CD14-positive monocyte (primary cell): ENCODE results near the gene GGT1. TPM values are rescaled to one million over a fixed set of nuclear protein-coding genes. Genes with fewer than 3 reads are reported as not detected.
A peak's percentile ranks its signal among the peaks of the same experiment; 100 is the strongest.
"Not testable (repeated sequence)": the region's sequence is repeated elsewhere in the genome, so short reads cannot be mapped to it uniquely, and the experiment has no call there.

Experiments
- DNase-seq, 3 donors: peaks; one replicate each; pipeline ENCODE4 v3.0.0-alpha.2; 2011 to 2022
- H2AFZ ChIP-seq: 2 replicates; pipeline ENCODE4 v1.6.0; 2012; ENCODE audit warnings: mild to moderate bottlenecking, low read depth, low read length, inconsistent platforms; ENCODE audit not compliant: insufficient read depth, poor library complexity, severe bottlenecking
- H3K27ac ChIP-seq, 2 donors: 1 replicate in 1 of 2; 2 replicates in 1 of 2; pipeline ENCODE4 v1.5.1; 2012 to 2013; ENCODE audit warnings: low read length in 2 of 2, control low read depth in 1 of 2, inconsistent platforms in 1 of 2, low read depth in 1 of 2, mild to moderate bottlenecking in 1 of 2
- H3K27me3 ChIP-seq, 2 donors: one replicate each; pipeline versions ENCODE4 v1.6.0 to v1.6.1; 2011 to 2013; ENCODE audit warnings: low read length in 2 of 2; ENCODE audit not compliant: control insufficient read depth in 2 of 2, insufficient read depth in 2 of 2
- H3K36me3 ChIP-seq, 2 donors: replicated peaks in 1 of 2; 1 replicate in 1 of 2; 2 replicates in 1 of 2; pipeline versions ENCODE4 v1.5.1 to v1.6.1; 2012 to 2013; ENCODE audit warnings: low read length in 2 of 2, control low read depth in 1 of 2, inconsistent platforms in 1 of 2, mild to moderate bottlenecking in 1 of 2; ENCODE audit not compliant: insufficient read depth in 2 of 2, control insufficient read depth in 1 of 2
- H3K4me1 ChIP-seq, 2 donors: 1 replicate in 1 of 2; 2 replicates in 1 of 2; pipeline versions ENCODE4 v1.5.1 to v1.6.1; 2012 to 2013; ENCODE audit warnings: low read length in 2 of 2, control low read depth in 1 of 2, inconsistent platforms in 1 of 2, mild to moderate bottlenecking in 1 of 2, moderate library complexity in 1 of 2; ENCODE audit not compliant: insufficient read depth in 2 of 2, control insufficient read depth in 1 of 2
- H3K4me2 ChIP-seq: replicated peaks from 2 replicates; pipeline ENCODE3; 2012; ENCODE audit warnings: low read length, moderate library complexity, mild to moderate bottlenecking; ENCODE audit not compliant: poor library complexity, severe bottlenecking; ENCODE audit errors: extremely low read depth
- H3K4me3 ChIP-seq, 3 experiments: fragments of 200-600 bp in 1 of 3; sonication (generic) in 1 of 3; replicated peaks in 1 of 3; 1 replicate in 2 of 3; 2 replicates in 1 of 3; pipeline ENCODE4 v1.5.1; 2011 to 2013; ENCODE audit warnings: low read length in 3 of 3, mild to moderate bottlenecking in 3 of 3, control low read depth in 2 of 3, low read depth in 2 of 3, inconsistent platforms in 1 of 3, moderate library complexity in 1 of 3
- H3K79me2 ChIP-seq: 2 replicates; pipeline ENCODE4 v1.6.0; 2012; ENCODE audit warnings: mild to moderate bottlenecking, control low read depth, inconsistent platforms, low read length, moderate library complexity; ENCODE audit not compliant: insufficient read depth
- H3K9ac ChIP-seq: 2 replicates; pipeline ENCODE4 v1.6.0; 2017; ENCODE audit warnings: low read length, mild to moderate bottlenecking; ENCODE audit not compliant: insufficient read depth, poor library complexity, severe bottlenecking
- H3K9me3 ChIP-seq, 2 donors: replicated peaks in 1 of 2; 1 replicate in 1 of 2; 2 replicates in 1 of 2; pipeline versions ENCODE4 v1.5.1 to v1.6.1; 2012 to 2013; ENCODE audit warnings: low read length in 2 of 2, control low read depth in 1 of 2; ENCODE audit not compliant: control insufficient read depth in 1 of 2, insufficient read depth in 1 of 2
- H4K20me1 ChIP-seq: 2 replicates; pipeline ENCODE4 v1.6.0; 2012; ENCODE audit warnings: mild to moderate bottlenecking, low read length, control low read depth, moderate library complexity; ENCODE audit not compliant: insufficient read depth
- H3K27ac Mint-ChIP-seq, 7 donors: one replicate each; pipeline ENCODE4 v1.8.0; 2020; ENCODE audit warnings: mild to moderate bottlenecking in 7 of 7, mixed read lengths in 7 of 7, moderate library complexity in 6 of 7, inconsistent platforms in 2 of 7
- H3K27me3 Mint-ChIP-seq, 3 donors: one replicate each; pipeline ENCODE4 v1.8.0; 2021 to 2022; ENCODE audit warnings: low read depth in 3 of 3, mild to moderate bottlenecking in 3 of 3, mixed read lengths in 3 of 3, moderate library complexity in 3 of 3, inconsistent platforms in 1 of 3
- H3K36me3 Mint-ChIP-seq, 2 donors: one replicate each; pipeline ENCODE4 v1.8.0; 2020; ENCODE audit warnings: mixed read lengths in 2 of 2, inconsistent platforms in 1 of 2, mild to moderate bottlenecking in 1 of 2
- H3K4me1 Mint-ChIP-seq: one replicate; pipeline ENCODE4 v1.8.0; 2020; ENCODE audit warnings: mild to moderate bottlenecking, mixed read lengths
- H3K4me3 Mint-ChIP-seq, 2 donors: one replicate each; pipeline ENCODE4 v1.8.0; 2020; ENCODE audit warnings: mild to moderate bottlenecking in 2 of 2, mixed read lengths in 2 of 2, moderate library complexity in 1 of 2
- H3K9me3 Mint-ChIP-seq, 7 donors: one replicate each; pipeline ENCODE4 v1.8.0; 2020 to 2022; ENCODE audit warnings: mixed read lengths in 7 of 7, mild to moderate bottlenecking in 6 of 7, moderate library complexity in 6 of 7, inconsistent platforms in 2 of 7
- WGBS: methylation state at CpG from one replicate; pipeline ENCODE4 v1.1.5; 2013; ENCODE audit warnings: missing lambda C conversion rate; ENCODE audit not compliant: insufficient coverage; 5-methylcytosine and 5-hydroxymethylcytosine counted together
- intact Hi-C, 2 donors: fragments of 100-400 bp; cut with micrococcal nuclease; formaldehyde crosslinking; loops; one replicate each; pipeline versions ENCODE4 v1.15.0 to v1.15.1; 2023
- polyA plus RNA-seq, 3 donors: library from polyadenylated mRNA; depleted of rRNA in 1 of 3; unstranded in 2 of 3; stranded (reverse) in 1 of 3; fragments of 300-500 nt in 2 of 3; fragments of >200 nt in 1 of 3; fragmentation: Illumina TruSeq in 2 of 3; gene quantifications; 1 replicate in 2 of 3; 2 replicates in 1 of 3; pipeline ENCODE4 v1.2.3, GENCODE V29; 2012 to 2021
- TF ChIP-seq, protein P1 (sequence below): fragments of 200-600 bp; IDR thresholded peaks from one replicate; pipeline ENCODE4 v1.8.0; 2022; ENCODE audit warnings: antibody characterized with exemption, mild to moderate bottlenecking

GGT1 gene
- polyA plus RNA-seq, 3 donors, result 16.0 to 26.5 (median 25.5) TPM

DNA sequence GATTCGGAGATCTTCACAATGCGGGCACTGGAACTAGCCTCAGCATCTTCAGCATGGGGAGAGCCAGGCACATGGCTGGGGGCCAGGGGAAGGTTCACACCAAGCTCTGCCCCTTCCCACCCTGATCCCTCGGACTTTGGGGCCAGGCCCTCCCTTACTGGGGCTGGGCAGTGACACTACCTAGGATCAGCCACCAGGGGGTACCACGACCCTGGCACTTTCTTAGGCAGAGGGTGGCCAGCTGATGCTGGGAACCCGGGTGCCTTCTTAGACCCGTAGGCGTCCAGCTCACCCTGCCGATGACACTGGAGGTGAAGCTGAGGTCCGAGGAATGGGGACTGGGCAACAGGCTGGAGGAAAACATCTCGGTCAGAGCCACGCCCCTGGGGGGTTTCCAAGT, 26.1 kb downstream of the GGT1 start:
- H3K4me1 ChIP-seq, H3K4me2 ChIP-seq, H3K27me3 Mint-ChIP-seq, H3K27ac Mint-ChIP-seq, H3K9ac ChIP-seq, H3K27ac ChIP-seq, H3K79me2 ChIP-seq, H3K27me3 ChIP-seq, H3K9me3 ChIP-seq, H4K20me1 ChIP-seq, H3K4me3 ChIP-seq, H3K4me3 Mint-ChIP-seq, H3K9me3 Mint-ChIP-seq, intact Hi-C loops, H2AFZ ChIP-seq, H3K36me3 ChIP-seq: not testable (repeated sequence)
- WGBS, result no CpG with 5 or more reads among the region's 11 CpGs
- Mint-ChIP-seq H3K4me1 (peaks cover 11% of the 10 kb centered on the region), H3K36me3 (peaks cover 8 to 20% of the 10 kb centered on the region in 2 donors)
- TF ChIP-seq, protein P1, sequence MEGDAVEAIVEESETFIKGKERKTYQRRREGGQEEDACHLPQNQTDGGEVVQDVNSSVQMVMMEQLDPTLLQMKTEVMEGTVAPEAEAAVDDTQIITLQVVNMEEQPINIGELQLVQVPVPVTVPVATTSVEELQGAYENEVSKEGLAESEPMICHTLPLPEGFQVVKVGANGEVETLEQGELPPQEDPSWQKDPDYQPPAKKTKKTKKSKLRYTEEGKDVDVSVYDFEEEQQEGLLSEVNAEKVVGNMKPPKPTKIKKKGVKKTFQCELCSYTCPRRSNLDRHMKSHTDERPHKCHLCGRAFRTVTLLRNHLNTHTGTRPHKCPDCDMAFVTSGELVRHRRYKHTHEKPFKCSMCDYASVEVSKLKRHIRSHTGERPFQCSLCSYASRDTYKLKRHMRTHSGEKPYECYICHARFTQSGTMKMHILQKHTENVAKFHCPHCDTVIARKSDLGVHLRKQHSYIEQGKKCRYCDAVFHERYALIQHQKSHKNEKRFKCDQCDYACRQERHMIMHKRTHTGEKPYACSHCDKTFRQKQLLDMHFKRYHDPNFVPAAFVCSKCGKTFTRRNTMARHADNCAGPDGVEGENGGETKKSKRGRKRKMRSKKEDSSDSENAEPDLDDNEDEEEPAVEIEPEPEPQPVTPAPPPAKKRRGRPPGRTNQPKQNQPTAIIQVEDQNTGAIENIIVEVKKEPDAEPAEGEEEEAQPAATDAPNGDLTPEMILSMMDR, result peak; percentile 42
- DNase-seq, result peak in 1 of 3 donors; percentile 1

DNA sequence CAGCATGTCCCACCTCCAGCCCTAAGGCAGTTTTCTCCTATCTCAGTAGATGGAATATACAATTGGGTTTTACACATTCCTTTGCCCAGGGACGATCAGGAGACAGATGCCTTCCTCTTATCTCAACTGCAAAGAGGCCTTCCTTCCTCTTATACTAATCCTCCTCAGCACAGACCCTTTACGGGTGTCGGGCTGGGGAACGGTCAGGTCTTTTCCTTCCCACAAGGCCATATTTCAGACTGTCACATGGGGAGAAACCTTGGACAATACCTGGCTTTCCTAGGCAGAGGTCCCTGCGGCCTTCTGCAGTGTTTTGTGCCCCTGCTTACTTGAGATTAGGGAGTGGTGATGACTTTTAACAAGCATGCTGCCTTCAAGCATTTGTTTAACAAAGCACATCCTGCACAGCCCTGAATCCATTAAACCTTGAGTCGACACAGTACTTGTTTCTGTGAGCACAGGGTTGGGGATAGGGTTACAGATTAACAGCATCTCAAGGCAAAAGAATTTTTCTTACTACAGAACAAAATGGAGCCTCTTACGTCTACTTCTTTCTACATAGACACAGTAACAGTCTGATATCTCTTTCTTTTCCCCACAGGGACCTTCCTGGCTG, 27.9 kb downstream of the GGT1 start:
- H3K36me3 ChIP-seq, H3K36me3 Mint-ChIP-seq, H3K4me1 ChIP-seq, H2AFZ ChIP-seq, H3K4me3 ChIP-seq, H3K27me3 ChIP-seq, H3K27ac ChIP-seq, H3K9ac ChIP-seq, H3K79me2 ChIP-seq, H3K27me3 Mint-ChIP-seq, H3K9me3 Mint-ChIP-seq, H3K9me3 ChIP-seq, H4K20me1 ChIP-seq, H3K4me2 ChIP-seq, intact Hi-C loops, H3K4me3 Mint-ChIP-seq, DNase-seq: not testable (repeated sequence)
- WGBS, result no CpG with 5 or more reads among the region's 7 CpGs
- peaks cover 20% of the 10 kb centered on the region for H3K4me1 Mint-ChIP-seq
- peak overlapping the region in 2 of 7 donors; percentile 63 to 72 for H3K27ac Mint-ChIP-seq

DNA sequence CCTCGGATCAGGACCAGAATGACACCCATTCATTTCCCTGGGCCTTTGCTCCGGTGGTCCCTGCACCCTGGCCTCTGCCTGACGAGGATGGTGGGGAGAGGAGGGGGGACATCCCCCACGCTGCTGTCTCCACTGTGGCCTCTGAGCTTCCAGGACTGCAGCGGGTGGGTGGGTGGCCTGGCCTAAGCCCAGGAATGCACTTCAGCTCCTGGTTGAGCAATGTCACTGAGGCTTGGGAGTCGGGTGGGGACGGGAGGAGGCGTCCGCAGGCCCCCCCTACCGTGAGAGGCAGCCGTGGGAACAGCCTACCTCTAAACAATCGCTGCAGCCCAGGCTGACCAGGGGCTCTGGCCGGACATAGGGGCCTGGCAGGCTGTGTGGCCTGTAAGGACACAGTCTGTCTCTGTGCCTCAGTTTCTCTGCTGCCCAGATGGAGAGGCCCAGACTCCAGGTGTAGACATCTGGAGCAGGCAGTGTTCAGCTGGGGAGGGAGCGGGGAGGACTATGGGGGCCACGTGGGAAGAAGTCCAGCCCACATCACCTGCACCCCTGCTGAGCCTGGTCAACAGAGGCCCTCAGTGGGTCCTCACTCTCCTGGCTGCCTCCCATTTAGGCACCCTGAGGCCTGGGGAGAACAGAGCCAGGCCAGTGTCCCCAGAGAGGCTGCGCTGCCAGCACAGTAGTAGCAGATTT, 28.6 kb downstream of the GGT1 start:
- H2AFZ ChIP-seq, H3K36me3 ChIP-seq, H3K27ac ChIP-seq, H3K4me1 ChIP-seq, H3K4me2 ChIP-seq, H3K27me3 ChIP-seq, H3K79me2 ChIP-seq, H3K9me3 Mint-ChIP-seq, H3K9me3 ChIP-seq, H3K27me3 Mint-ChIP-seq, H3K4me3 Mint-ChIP-seq, intact Hi-C loops, H3K4me3 ChIP-seq, H3K9ac ChIP-seq, DNase-seq, H4K20me1 ChIP-seq, H3K36me3 Mint-ChIP-seq, H3K27ac Mint-ChIP-seq: not testable (repeated sequence)
- H3K4me1 Mint-ChIP-seq, result peaks cover 20% of the 10 kb centered on the region
- no CpG with 5 or more reads among the region's 16 CpGs for WGBS

DNA sequence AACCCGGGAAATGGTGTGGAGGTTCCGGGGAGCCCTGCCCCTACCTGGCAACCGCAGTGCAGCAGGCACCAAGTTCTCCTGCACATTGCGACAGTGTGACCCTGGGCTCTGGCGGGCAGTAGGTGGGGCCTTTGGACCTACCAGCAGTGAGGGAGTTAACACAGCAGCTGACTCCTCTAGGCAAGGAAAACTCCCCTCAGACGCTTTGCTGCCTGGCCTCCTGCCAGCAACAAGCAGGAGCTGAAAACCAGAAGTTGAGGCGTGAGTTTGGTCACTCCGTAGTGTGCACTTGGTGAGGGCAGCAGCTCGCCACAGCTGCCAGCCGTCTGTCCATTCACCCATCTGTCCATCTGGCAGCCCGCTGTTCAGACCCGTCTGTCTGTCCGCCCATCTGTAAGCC, 29.6 kb downstream of the GGT1 start:
- H3K4me1 ChIP-seq, H3K4me2 ChIP-seq, H3K27ac Mint-ChIP-seq, H3K36me3 Mint-ChIP-seq, H3K27ac ChIP-seq, H2AFZ ChIP-seq, H3K9me3 ChIP-seq, intact Hi-C loops, H3K79me2 ChIP-seq, H3K36me3 ChIP-seq, H3K27me3 Mint-ChIP-seq, H3K9me3 Mint-ChIP-seq, H3K9ac ChIP-seq, H3K27me3 ChIP-seq, H3K4me3 ChIP-seq, H4K20me1 ChIP-seq: not testable (repeated sequence)
- WGBS, result no CpG with 5 or more reads among the region's 13 CpGs
- DNase-seq, result peak; percentile 2 to 36 (median 4)
- Mint-ChIP-seq H3K4me3 (peak overlapping the region in 1 of 2 donors; percentile 7), H3K4me1 (peaks cover 20% of the 10 kb centered on the region)
